Measurements from ENCODE around the gene TNKS2. TPM values are rescaled to one million over a fixed set of nuclear protein-coding genes. Genes with fewer than 3 reads are reported as not detected.

Gene TNKS2
- total and polyA plus RNA-seq, 2 of the 13 experiments (the other 11 are each of a cell fraction or from before 2014, with no cell fraction given), result 15.2 to 19.4 TPM

DNA sequence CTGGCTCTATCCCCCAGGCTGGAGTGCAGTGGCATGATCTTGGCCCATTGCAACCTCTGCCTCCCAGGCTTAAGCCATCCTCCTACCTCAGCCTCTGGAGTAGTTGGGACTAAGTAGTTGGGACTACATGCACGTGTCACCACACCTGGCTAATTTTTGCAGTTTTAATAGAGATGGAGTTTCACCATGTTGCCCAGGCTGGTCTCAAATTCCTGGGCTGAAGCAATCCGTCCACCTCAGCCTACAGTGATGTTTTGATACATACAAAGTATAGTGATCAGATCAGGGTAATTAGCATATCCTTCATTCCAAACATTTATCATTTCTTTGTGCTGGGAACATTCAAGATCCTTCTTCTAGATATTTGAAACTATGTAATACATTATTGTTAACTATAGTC, 22.5 kb upstream of the TNKS2 start:
- Histone ChIP-seq H3K9ac (ENCODE audit: insufficient read depth, low read depth, low read length) (no peak overlapping the region), H3K4me1 (ENCODE audit: insufficient read depth, low read length) (no peaks in the 10 kb centered on the region), H3K9me3 (ENCODE audit: low read length) (no peaks in the 10 kb centered on the region), H3K36me3 (replicated peaks in 1 of 2; ENCODE audit: control insufficient read depth in 1 of 2, insufficient read depth in 2 of 2, low read length in 2 of 2) (no peaks in the 10 kb centered on the region), H3K27ac (ENCODE audit: extremely low read length, insufficient read depth, low read length) (no peak overlapping the region), H3K4me3 (replicated peaks in 1 of 3; ENCODE audit: insufficient read depth in 1 of 3, low read depth in 2 of 3, low read length in 3 of 3) (no peak overlapping the region), H3K27me3 (ENCODE audit: control insufficient read depth in 1 of 2, insufficient read depth in 2 of 2, low read length in 2 of 2) (peaks cover 0 to 1% of the 10 kb centered on the region in 2 experiments; a peak in 1 of 5 replicates), H3K79me2 (ENCODE audit: insufficient read depth, low read length) (no peaks in the 10 kb centered on the region), H4K20me1 (ENCODE audit: insufficient read depth, low read length) (no peaks in the 10 kb centered on the region), H3K4me2 (ENCODE audit: low read depth, low read length) (no peak overlapping the region), H2AFZ (ENCODE audit: low read length) (no peak overlapping the region)
- BruUV-seq (replicated peaks), result no TSS peak
- no peak for TF ChIP-seq TGIF2 (CRISPR knock-in tag; IDR thresholded peaks at IDR 0.05)
- TF ChIP-seq, protein P1, sequence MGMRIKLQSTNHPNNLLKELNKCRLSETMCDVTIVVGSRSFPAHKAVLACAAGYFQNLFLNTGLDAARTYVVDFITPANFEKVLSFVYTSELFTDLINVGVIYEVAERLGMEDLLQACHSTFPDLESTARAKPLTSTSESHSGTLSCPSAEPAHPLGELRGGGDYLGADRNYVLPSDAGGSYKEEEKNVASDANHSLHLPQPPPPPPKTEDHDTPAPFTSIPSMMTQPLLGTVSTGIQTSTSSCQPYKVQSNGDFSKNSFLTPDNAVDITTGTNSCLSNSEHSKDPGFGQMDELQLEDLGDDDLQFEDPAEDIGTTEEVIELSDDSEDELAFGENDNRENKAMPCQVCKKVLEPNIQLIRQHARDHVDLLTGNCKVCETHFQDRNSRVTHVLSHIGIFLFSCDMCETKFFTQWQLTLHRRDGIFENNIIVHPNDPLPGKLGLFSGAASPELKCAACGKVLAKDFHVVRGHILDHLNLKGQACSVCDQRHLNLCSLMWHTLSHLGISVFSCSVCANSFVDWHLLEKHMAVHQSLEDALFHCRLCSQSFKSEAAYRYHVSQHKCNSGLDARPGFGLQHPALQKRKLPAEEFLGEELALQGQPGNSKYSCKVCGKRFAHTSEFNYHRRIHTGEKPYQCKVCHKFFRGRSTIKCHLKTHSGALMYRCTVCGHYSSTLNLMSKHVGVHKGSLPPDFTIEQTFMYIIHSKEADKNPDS (CRISPR knock-in tag; IDR thresholded peaks at IDR 0.05), result no peak
- TF ChIP-seq DNMT3B (CRISPR knock-in tag; conservative IDR thresholded peaks at IDR 0.05), result no peak
- TF ChIP-seq SPEN (CRISPR knock-in tag; IDR thresholded peaks at IDR 0.05; ENCODE audit: low read depth), result no peak
- no peak for TF ChIP-seq ZNF563 (CRISPR knock-in tag; IDR thresholded peaks at IDR 0.05)
- no peak for TF ChIP-seq ZMYM4 (CRISPR knock-in tag; IDR thresholded peaks at IDR 0.05)
- no peak for TF ChIP-seq RARA (CRISPR knock-in tag; IDR thresholded peaks at IDR 0.05)
- no peak for TF ChIP-seq MTA3 (CRISPR knock-in tag; IDR thresholded peaks at IDR 0.05)
- TF ChIP-seq PRDM10 (CRISPR knock-in tag; IDR thresholded peaks at IDR 0.05; ENCODE audit: low read depth), result no peak
- TF ChIP-seq, protein P2, sequence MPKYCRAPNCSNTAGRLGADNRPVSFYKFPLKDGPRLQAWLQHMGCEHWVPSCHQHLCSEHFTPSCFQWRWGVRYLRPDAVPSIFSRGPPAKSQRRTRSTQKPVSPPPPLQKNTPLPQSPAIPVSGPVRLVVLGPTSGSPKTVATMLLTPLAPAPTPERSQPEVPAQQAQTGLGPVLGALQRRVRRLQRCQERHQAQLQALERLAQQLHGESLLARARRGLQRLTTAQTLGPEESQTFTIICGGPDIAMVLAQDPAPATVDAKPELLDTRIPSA (CRISPR knock-in tag; IDR thresholded peaks at IDR 0.05; ENCODE audit: borderline replicate concordance), result no peak
- no peak for TF ChIP-seq HNRNPLL (IDR thresholded peaks at IDR 0.05; ENCODE audit: low read depth, low read length, poor library complexity, severe bottlenecking)
- TF ChIP-seq ZNF772 (CRISPR knock-in tag; IDR thresholded peaks at IDR 0.05), result no peak
- no peak for TF ChIP-seq ARID4A (CRISPR knock-in tag; IDR thresholded peaks at IDR 0.05; ENCODE audit: borderline replicate concordance)
- TF ChIP-seq AKAP8 (CRISPR knock-in tag; IDR thresholded peaks at IDR 0.05), result no peak
- 18% methylated on average over 2 of the region's 2 CpGs for WGBS (ENCODE audit: low lambda C conversion rate)
- intact Hi-C loops (cut with micrococcal nuclease; ENCODE audit: unreplicated experiment), result no loop called here
- FAIRE-seq (no peak), ATAC-seq (no peak), DNase-seq (ENCODE audit: low spot score) (no peak)
- ChIA-PET POLR2A (no interaction called here), CTCF (ENCODE audit: low intra/inter-chr PET ratio, low total read pairs) (no interaction called here)
- in situ Hi-C loops (cut with HindIII; ENCODE audit: extremely low pct_ligation_motif_present, low pct_unique_long_range_greater_than_20kb), result no loop called here
